NB4 (cell line): Measurements from ENCODE around the gene ELSPBP1.

Experiments
- CTCF ChIP-seq: IDR thresholded peaks from one replicate; pipeline ENCODE4 v1.5.1; 2012; ENCODE audit warnings: low read depth, low read length
- MAX ChIP-seq: IDR thresholded peaks from 2 replicates; pipeline ENCODE4 v1.6.1; 2011; ENCODE audit warnings: low read depth, low read length
- POLR2A ChIP-seq: IDR thresholded peaks from 2 replicates; pipeline ENCODE4 v1.6.1; 2011; ENCODE audit warnings: mild to moderate bottlenecking; ENCODE audit not compliant: insufficient read length; ENCODE audit errors: extremely low read depth

DNA sequence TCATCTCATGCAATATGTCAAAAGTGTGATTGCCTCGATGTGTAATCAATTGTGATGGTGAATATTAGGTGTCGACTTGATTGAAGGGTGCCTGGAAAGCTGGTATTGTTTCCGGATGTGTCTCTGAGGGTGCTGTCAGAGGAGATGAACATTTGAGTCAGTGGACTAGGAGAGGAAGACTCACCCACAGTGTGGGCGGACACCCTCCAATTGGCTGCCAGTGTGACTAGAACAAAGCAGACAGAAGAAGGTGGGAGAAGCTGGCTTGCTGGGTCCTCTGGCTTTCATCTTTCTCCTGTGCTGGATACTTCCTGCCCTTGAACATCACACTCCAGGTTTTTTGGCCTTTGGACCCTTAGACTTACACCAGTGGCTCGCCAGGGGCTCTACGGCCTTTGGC is 64.9 kb downstream of the ELSPBP1 start:
- TF ChIP-seq CTCF = no peak
- TF ChIP-seq MAX = no peak
- no peak for TF ChIP-seq POLR2A
